ENCODE data around the gene TTC8. TPM values are rescaled to one million over a fixed set of nuclear protein-coding genes. Genes with fewer than 3 reads are reported as not detected.

Gene TTC8
- total RNA-seq, 1 experiment from 2014 or later: 9.2 TPM

DNA sequence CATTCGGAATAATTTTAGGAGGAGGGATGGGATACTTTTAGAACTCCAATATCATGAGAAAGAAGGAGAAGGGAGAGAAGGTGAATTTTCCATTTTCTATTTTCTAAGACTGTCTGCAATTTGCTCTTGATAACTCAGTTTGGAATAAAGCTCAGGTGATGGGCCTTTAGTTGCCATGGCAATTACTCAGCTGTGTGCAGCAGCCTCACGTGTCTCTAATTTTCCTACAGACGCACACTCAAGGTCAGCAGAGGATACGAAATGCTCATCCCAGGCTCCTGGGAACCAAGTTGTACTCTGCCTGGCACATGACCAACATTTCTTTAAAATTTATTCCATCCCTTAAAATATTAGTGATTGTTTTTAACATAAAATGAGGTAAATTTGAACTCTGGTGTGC is 76.7 kb downstream of the TTC8 start:
- no peak overlapping the region for H3K27ac ChIP-seq (ENCODE audit: insufficient read length, low read depth, low read length)
- no peak overlapping the region for H3K14ac ChIP-seq (ENCODE audit: insufficient read depth, low read length)
- no peak overlapping the region for H2AFZ ChIP-seq (ENCODE audit: low read length)
- no peak overlapping the region for H3K23ac ChIP-seq (ENCODE audit: insufficient read length, low read depth, low read length)
- H3K4me3 Mint-ChIP-seq: no peak overlapping the region
- no peak overlapping the region for H4K5ac ChIP-seq (ENCODE audit: insufficient read length, low read depth, low read length)
- peaks cover 0 to 6% (median 4%) of the 10 kb centered on the region in 3 experiments; a peak in 2 of 7 replicates for H3K36me3 Mint-ChIP-seq (ENCODE audit: insufficient read depth in 1 of 3, low read depth in 3 of 3)
- H3K56ac ChIP-seq (ENCODE audit: insufficient read length, low read depth, low read length): no peak overlapping the region
- no peak for DNase-seq
- no peak overlapping the region for H4K91ac ChIP-seq (ENCODE audit: insufficient read length, low read depth, low read length)
- no peaks in the 10 kb centered on the region for H3K4me1 ChIP-seq (ENCODE audit: insufficient read depth, low read length)
- H3T11ph ChIP-seq (ENCODE audit: low read length): no peak overlapping the region
- H2BK120ac ChIP-seq (ENCODE audit: low read depth, low read length, poor library complexity, severe bottlenecking): no peak overlapping the region
- H3K9me3 ChIP-seq (ENCODE audit: control insufficient read depth, low read depth, low read length): no peaks in the 10 kb centered on the region
- no peak overlapping the region for H2BK15ac ChIP-seq (ENCODE audit: low read depth, low read length)
- no CpG with 5 or more reads among the region's 4 CpGs for WGBS (ENCODE audit: extremely low coverage, insufficient read length, low lambda C conversion rate)
- H2AK5ac ChIP-seq (ENCODE audit: insufficient read length, low read length): no peak overlapping the region
- peaks cover 5% of the 10 kb centered on the region in 2 experiments; a peak in 3 of 5 replicates for H3K9me3 Mint-ChIP-seq
- no peaks in the 10 kb centered on the region for H4K20me1 ChIP-seq (ENCODE audit: control insufficient read depth, insufficient read depth, insufficient read length)
- H2BK12ac ChIP-seq (ENCODE audit: insufficient read length, low read depth, low read length): no peak overlapping the region
- H3K4me2 ChIP-seq (ENCODE audit: insufficient read depth, insufficient read length, low read length): no peak overlapping the region
- H3K4me1 Mint-ChIP-seq: no peaks in the 10 kb centered on the region
- H4K8ac ChIP-seq (replicated peaks; ENCODE audit: insufficient read length, low read depth, low read length): no peak overlapping the region
- H2BK20ac ChIP-seq (ENCODE audit: low read depth, low read length, poor library complexity, severe bottlenecking): no peak overlapping the region
- H3K18ac ChIP-seq (ENCODE audit: insufficient read length, low read depth, low read length): no peak overlapping the region
- H3K9ac ChIP-seq (ENCODE audit: extremely low read depth, insufficient read length, low read length): no peak overlapping the region
- peaks cover 10% of the 10 kb centered on the region for H3K27me3 Mint-ChIP-seq (ENCODE audit: low read depth)
- H3K27me3 ChIP-seq (ENCODE audit: insufficient read depth, low read length): no peaks in the 10 kb centered on the region
- H3K79me2 ChIP-seq (ENCODE audit: insufficient read depth, low read length): no peaks in the 10 kb centered on the region
- TF ChIP-seq, protein P1, sequence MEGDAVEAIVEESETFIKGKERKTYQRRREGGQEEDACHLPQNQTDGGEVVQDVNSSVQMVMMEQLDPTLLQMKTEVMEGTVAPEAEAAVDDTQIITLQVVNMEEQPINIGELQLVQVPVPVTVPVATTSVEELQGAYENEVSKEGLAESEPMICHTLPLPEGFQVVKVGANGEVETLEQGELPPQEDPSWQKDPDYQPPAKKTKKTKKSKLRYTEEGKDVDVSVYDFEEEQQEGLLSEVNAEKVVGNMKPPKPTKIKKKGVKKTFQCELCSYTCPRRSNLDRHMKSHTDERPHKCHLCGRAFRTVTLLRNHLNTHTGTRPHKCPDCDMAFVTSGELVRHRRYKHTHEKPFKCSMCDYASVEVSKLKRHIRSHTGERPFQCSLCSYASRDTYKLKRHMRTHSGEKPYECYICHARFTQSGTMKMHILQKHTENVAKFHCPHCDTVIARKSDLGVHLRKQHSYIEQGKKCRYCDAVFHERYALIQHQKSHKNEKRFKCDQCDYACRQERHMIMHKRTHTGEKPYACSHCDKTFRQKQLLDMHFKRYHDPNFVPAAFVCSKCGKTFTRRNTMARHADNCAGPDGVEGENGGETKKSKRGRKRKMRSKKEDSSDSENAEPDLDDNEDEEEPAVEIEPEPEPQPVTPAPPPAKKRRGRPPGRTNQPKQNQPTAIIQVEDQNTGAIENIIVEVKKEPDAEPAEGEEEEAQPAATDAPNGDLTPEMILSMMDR (conservative IDR thresholded peaks at IDR 0.05): no peak
- no peak overlapping the region for H3K27ac Mint-ChIP-seq
- no peaks in the 10 kb centered on the region for H3K23me2 ChIP-seq (ENCODE audit: insufficient read length, low read depth, low read length, poor library complexity, severe bottlenecking)
- H3K79me1 ChIP-seq (ENCODE audit: insufficient read depth, low read depth, low read length, poor library complexity, severe bottlenecking): no peaks in the 10 kb centered on the region
- no peak overlapping the region for H3K4ac ChIP-seq (ENCODE audit: low read depth, low read length)
- H2BK5ac ChIP-seq (ENCODE audit: insufficient read length, low read length): no peak overlapping the region

Measured in H9 (cell line).